ENCODE measurements around the gene ZDHHC16. TPM values are rescaled to one million over a fixed set of nuclear protein-coding genes. Genes with fewer than 3 reads are reported as not detected.

The ZDHHC16 gene
- total RNA-seq, 4 donors from 2014 or later = 36.1 to 52.5 (median 36.5) TPM

GRCh38 chr10:97445357-97445721 lies 636 bp upstream of the ZDHHC16 start:
- Histone ChIP-seq H3K27ac (peak overlapping the region in 1 of 3 donors; percentile 49), H3K9me3 (no peaks in the 10 kb centered on the region), H3K4me1 (peaks cover 6 to 26% of the 10 kb centered on the region in 2 donors), H3K27me3 (no peaks in the 10 kb centered on the region), H3K4me3 (replicated peaks in 1 of 3) (peak overlapping the region; percentile 61 to 97 (median 81)), H3K36me3 (peaks cover 6% of the 10 kb centered on the region in 2 donors)
- no peak for DNase-seq
- intact Hi-C loops (cut with DNase I) = no loop called here
- WGBS, 2 donors = 2% methylated on average over 13 of the region's 13 CpGs
- TF ChIP-seq CTCF (IDR thresholded peaks at IDR 0.05) = no peak
- TF ChIP-seq POLR2A (IDR thresholded peaks at IDR 0.05) = no peak

GRCh38 chr10:97450828-97451227 lies 4.9 kb downstream of the ZDHHC16 start:
- H3K4me1 ChIP-seq = peaks cover 0 to 32% of the 10 kb centered on the region in 2 donors
- no peak overlapping the region for H3K4me3 ChIP-seq (replicated peaks in 1 of 3)
- TF ChIP-seq POLR2A (IDR thresholded peaks at IDR 0.05) (no peak), CTCF (IDR thresholded peaks at IDR 0.05) (no peak)
- peaks cover 0 to 5% of the 10 kb centered on the region in 2 donors for H3K36me3 ChIP-seq
- no peak overlapping the region for H3K27ac ChIP-seq
- DNase-seq = no peak
- H3K9me3 ChIP-seq = no peaks in the 10 kb centered on the region
- WGBS, 2 donors = 70 to 72% methylated on average over 2 of the region's 2 CpGs
- intact Hi-C loops (cut with DNase I) = no loop called here
- no peaks in the 10 kb centered on the region for H3K27me3 ChIP-seq

- no peak overlapping the region for H3K4me3 ChIP-seq (replicated peaks in 1 of 3)
- no peak for DNase-seq
- TF ChIP-seq POLR2A (IDR thresholded peaks at IDR 0.05) (no peak), CTCF (IDR thresholded peaks at IDR 0.05) (no peak)
- H3K27ac ChIP-seq = no peak overlapping the region
- intact Hi-C loops (cut with DNase I) = no loop called here
- 94 to 99% methylated on average over 14 to 15 of the region's 17 CpGs for WGBS, 2 donors
- H3K4me1 ChIP-seq = peaks cover 0 to 32% of the 10 kb centered on the region in 2 donors
- H3K9me3 ChIP-seq = no peaks in the 10 kb centered on the region
- peaks cover 5 to 13% of the 10 kb centered on the region in 2 donors for H3K36me3 ChIP-seq
- H3K27me3 ChIP-seq = no peaks in the 10 kb centered on the region
Measured at GRCh38 chr10:97451605-97452004, 5.6 kb downstream of the ZDHHC16 start.

GRCh38 chr10:97452352-97452751 lies 6.4 kb downstream of the ZDHHC16 start:
- Histone ChIP-seq H3K4me3 (replicated peaks in 1 of 3) (no peak overlapping the region), H3K27me3 (no peaks in the 10 kb centered on the region), H3K36me3 (peaks cover 8 to 13% of the 10 kb centered on the region in 2 donors), H3K27ac (no peak overlapping the region), H3K9me3 (no peaks in the 10 kb centered on the region), H3K4me1 (peaks cover 0 to 29% of the 10 kb centered on the region in 2 donors)
- DNase-seq = no peak
- TF ChIP-seq CTCF (IDR thresholded peaks at IDR 0.05) (no peak), POLR2A (IDR thresholded peaks at IDR 0.05) (no peak)
- WGBS, 2 donors = 94 to 96% methylated on average over 6 of the region's 6 CpGs
- intact Hi-C loops (cut with DNase I) = no loop called here

GRCh38 chr10:97454330-97455036 lies 8.5 kb downstream of the ZDHHC16 start:
- WGBS, 2 donors = 60 to 63% methylated on average over 3 of the region's 3 CpGs
- H3K4me3 ChIP-seq (replicated peaks in 1 of 3) = no peak overlapping the region
- DNase-seq = peak; percentile 61 to 62
- no peaks in the 10 kb centered on the region for H3K9me3 ChIP-seq
- H3K27ac ChIP-seq = no peak overlapping the region
- no peak for TF ChIP-seq CTCF (IDR thresholded peaks at IDR 0.05)
- no peak for TF ChIP-seq POLR2A (IDR thresholded peaks at IDR 0.05)
- peaks cover 0 to 16% of the 10 kb centered on the region in 2 donors for H3K4me1 ChIP-seq
- H3K36me3 ChIP-seq = peaks cover 28 to 31% of the 10 kb centered on the region in 2 donors
- intact Hi-C loops (cut with DNase I) = no loop called here
- no peaks in the 10 kb centered on the region for H3K27me3 ChIP-seq
